Measurements from ENCODE around the gene MN1. TPM values are rescaled to one million over a fixed set of nuclear protein-coding genes. Genes with fewer than 3 reads are reported as not detected.

MN1 gene
- polyA plus RNA-seq, 2 of the 4 experiments (the other 2 are of a cell fraction) = 0.59 to 2.4 TPM

DNA sequence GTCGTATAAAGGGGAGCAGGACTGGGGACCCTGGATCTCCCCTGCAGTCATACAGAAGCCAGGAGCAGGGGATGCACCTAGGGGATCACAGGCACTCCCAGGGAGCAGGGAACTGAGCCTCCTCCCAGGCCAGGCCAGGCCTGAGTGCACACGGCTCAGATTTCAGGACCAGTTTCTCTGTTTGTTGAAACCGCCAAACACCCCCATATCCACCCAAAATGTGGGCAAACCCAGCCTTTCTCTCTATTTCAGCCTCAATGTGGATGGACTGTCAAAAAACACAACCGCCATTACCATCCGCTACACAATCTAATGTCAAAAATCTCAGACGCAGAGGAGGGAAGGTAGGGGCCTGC lies 17.5 kb downstream of the MN1 start:
- Histone ChIP-seq H3K27ac (no peak overlapping the region), H3K4me1 (no peaks in the 10 kb centered on the region), H3K4me3 (no peak overlapping the region), H3K4me2 (no peak overlapping the region), H3K9me3 (no peaks in the 10 kb centered on the region)
- DNase-seq (ENCODE audit: low read depth in 1 of 2, low spot score in 1 of 2) (no peak), ATAC-seq (no peak), FAIRE-seq (no peak)
- WGBS (ENCODE audit: missing lambda C conversion rate) = 100% methylated on average over 4 of the region's 6 CpGs
- TF ChIP-seq HOXA7 (CRISPR knock-in tag; IDR thresholded peaks at IDR 0.05) (no peak), FOSB (CRISPR knock-in tag; IDR thresholded peaks at IDR 0.05) (no peak), NPAS2 (CRISPR knock-in tag; IDR thresholded peaks at IDR 0.05; ENCODE audit: borderline replicate concordance) (no peak), HOXB5 (CRISPR knock-in tag; IDR thresholded peaks at IDR 0.05) (no peak), PBX3 (IDR thresholded peaks at IDR 0.05) (no peak), MAFK (IDR thresholded peaks at IDR 0.05; ENCODE audit: partially characterized antibody) (no peak), ZC3H11A (IDR thresholded peaks at IDR 0.05) (no peak), NR3C1 (IDR thresholded peaks at IDR 0.05) (no peak), USF2 (IDR thresholded peaks at IDR 0.05) (no peak), RARB (CRISPR knock-in tag; IDR thresholded peaks at IDR 0.05) (no peak), MAZ (IDR thresholded peaks at IDR 0.05; ENCODE audit: borderline replicate concordance, low read depth, low read length) (no peak), CBX8 (IDR thresholded peaks at IDR 0.05) (no peak), HOXB13 (CRISPR knock-in tag; IDR thresholded peaks at IDR 0.05; ENCODE audit: low read depth) (no peak), GATA3 (IDR thresholded peaks at IDR 0.05; ENCODE audit: borderline replicate concordance) (no peak), TP53 (CRISPR knock-in tag; IDR thresholded peaks at IDR 0.05) (no peak), EHMT2 (IDR thresholded peaks at IDR 0.05; ENCODE audit: low read depth) (no peak), HEYL (CRISPR knock-in tag; IDR thresholded peaks at IDR 0.05) (no peak), SMC3 (IDR thresholded peaks at IDR 0.05) (no peak)
- TF ChIP-seq, protein P1, sequence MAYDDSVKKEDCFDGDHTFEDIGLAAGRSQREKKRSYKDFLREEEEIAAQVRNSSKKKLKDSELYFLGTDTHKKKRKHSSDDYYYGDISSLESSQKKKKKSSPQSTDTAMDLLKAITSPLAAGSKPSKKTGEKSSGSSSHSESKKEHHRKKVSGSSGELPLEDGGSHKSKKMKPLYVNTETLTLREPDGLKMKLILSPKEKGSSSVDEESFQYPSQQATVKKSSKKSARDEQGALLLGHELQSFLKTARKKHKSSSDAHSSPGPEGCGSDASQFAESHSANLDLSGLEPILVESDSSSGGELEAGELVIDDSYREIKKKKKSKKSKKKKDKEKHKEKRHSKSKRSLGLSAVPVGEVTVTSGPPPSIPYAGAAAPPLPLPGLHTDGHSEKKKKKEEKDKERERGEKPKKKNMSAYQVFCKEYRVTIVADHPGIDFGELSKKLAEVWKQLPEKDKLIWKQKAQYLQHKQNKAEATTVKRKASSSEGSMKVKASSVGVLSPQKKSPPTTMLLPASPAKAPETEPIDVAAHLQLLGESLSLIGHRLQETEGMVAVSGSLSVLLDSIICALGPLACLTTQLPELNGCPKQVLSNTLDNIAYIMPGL (CRISPR knock-in tag; IDR thresholded peaks at IDR 0.05; ENCODE audit: borderline replicate concordance) = no peak
- CTCF ChIA-PET = no interaction called here
- POLR2A ChIA-PET = no interaction called here

- CTCF ChIA-PET = no interaction called here
- POLR2A ChIA-PET = no interaction called here
- FAIRE-seq (no peak), ATAC-seq (no peak), DNase-seq (ENCODE audit: low read depth in 1 of 2, low spot score in 1 of 2) (no peak)
- TF ChIP-seq KDM1A (IDR thresholded peaks at IDR 0.05; ENCODE audit: low read depth) = peak; percentile 63; the same call in 1 of the 2 replicates
- no peak for TF ChIP-seq GATA3 (IDR thresholded peaks at IDR 0.05; ENCODE audit: borderline replicate concordance)
- TF ChIP-seq JUN (IDR thresholded peaks at IDR 0.05) = no peak
- peak; percentile 38 for TF ChIP-seq ZFP36 (IDR thresholded peaks at IDR 0.05; ENCODE audit: borderline replicate concordance, partially characterized antibody)
- H3K9me3 ChIP-seq = no peaks in the 10 kb centered on the region
- H3K4me3 ChIP-seq = no peak overlapping the region
- H3K4me1 ChIP-seq = no peaks in the 10 kb centered on the region
- whole genome bisulfite sequencing (ENCODE audit: missing lambda C conversion rate) = 99% methylated on average over 9 of the region's 13 CpGs
- H3K4me2 ChIP-seq = no peak overlapping the region
- no peak overlapping the region for H3K27ac ChIP-seq
Observed at GRCh38 chr22:27783436-27784119, 18.0 kb downstream of the MN1 start.

DNA sequence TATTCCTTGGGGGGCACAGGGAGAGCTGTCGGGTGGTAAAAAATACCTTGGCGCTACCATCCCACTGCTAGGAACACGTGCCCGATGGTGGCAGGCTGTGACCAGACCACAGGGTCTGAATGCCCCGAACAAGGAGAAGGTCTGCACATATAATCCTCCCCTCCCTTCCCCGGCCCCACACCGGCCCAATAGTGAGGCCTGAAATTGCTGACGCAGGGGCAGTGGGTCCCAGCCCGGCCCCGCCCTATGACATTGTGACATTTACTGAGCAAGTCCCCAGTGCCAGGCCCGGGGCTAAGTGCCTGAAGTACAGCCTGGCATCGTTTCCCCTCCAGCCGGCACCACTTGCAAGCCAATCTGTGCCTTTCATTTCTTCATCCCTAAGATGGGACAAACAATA lies 19.5 kb downstream of the MN1 start:
- Histone ChIP-seq H3K4me1 (no peaks in the 10 kb centered on the region), H3K9me3 (no peaks in the 10 kb centered on the region), H3K27ac (no peak overlapping the region), H3K4me3 (no peak overlapping the region), H3K4me2 (no peak overlapping the region)
- ATAC-seq (no peak), DNase-seq (ENCODE audit: low read depth in 1 of 2, low spot score in 1 of 2) (no peak), FAIRE-seq (no peak)
- WGBS (ENCODE audit: missing lambda C conversion rate) = 90% methylated on average over 5 of the region's 13 CpGs
- ChIA-PET CTCF (no interaction called here), POLR2A (no interaction called here)
- TF ChIP-seq NPAS2 (CRISPR knock-in tag; IDR thresholded peaks at IDR 0.05; ENCODE audit: borderline replicate concordance) (no peak), SREBF2 (IDR thresholded peaks at IDR 0.05) (no peak), HOXB5 (CRISPR knock-in tag; IDR thresholded peaks at IDR 0.05) (no peak), BCL3 (IDR thresholded peaks at IDR 0.05) (no peak), ZFP36 (IDR thresholded peaks at IDR 0.05; ENCODE audit: borderline replicate concordance, partially characterized antibody) (no peak), E2F6 (IDR thresholded peaks at IDR 0.05; ENCODE audit: borderline replicate concordance, low read depth) (no peak), RARB (CRISPR knock-in tag; IDR thresholded peaks at IDR 0.05) (no peak)
- TF ChIP-seq, protein P2, sequence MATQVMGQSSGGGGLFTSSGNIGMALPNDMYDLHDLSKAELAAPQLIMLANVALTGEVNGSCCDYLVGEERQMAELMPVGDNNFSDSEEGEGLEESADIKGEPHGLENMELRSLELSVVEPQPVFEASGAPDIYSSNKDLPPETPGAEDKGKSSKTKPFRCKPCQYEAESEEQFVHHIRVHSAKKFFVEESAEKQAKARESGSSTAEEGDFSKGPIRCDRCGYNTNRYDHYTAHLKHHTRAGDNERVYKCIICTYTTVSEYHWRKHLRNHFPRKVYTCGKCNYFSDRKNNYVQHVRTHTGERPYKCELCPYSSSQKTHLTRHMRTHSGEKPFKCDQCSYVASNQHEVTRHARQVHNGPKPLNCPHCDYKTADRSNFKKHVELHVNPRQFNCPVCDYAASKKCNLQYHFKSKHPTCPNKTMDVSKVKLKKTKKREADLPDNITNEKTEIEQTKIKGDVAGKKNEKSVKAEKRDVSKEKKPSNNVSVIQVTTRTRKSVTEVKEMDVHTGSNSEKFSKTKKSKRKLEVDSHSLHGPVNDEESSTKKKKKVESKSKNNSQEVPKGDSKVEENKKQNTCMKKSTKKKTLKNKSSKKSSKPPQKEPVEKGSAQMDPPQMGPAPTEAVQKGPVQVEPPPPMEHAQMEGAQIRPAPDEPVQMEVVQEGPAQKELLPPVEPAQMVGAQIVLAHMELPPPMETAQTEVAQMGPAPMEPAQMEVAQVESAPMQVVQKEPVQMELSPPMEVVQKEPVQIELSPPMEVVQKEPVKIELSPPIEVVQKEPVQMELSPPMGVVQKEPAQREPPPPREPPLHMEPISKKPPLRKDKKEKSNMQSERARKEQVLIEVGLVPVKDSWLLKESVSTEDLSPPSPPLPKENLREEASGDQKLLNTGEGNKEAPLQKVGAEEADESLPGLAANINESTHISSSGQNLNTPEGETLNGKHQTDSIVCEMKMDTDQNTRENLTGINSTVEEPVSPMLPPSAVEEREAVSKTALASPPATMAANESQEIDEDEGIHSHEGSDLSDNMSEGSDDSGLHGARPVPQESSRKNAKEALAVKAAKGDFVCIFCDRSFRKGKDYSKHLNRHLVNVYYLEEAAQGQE (IDR thresholded peaks at IDR 0.05) = no peak

Measured in A549 (cell line).